Esophagus squamous epithelium (tissue), 4 donors: ENCODE data around the gene AGMO.

Experiments used
- CTCF ChIP-seq, 6 experiments: fragments of 450-650 bp in 4 of 6; fragments of 200-600 bp in 2 of 6; sonication (generic) in 2 of 6; IDR thresholded peaks; one replicate each; pipeline ENCODE4 v1.5.1; 2016 to 2019; ENCODE audit warnings: antibody characterized with exemption in 6 of 6, mild to moderate bottlenecking in 4 of 6, moderate library complexity in 4 of 6
- POLR2A ChIP-seq, 4 donors: fragments of 450-650 bp; IDR thresholded peaks; one replicate each; pipeline ENCODE4 v1.6.1; 2017; ENCODE audit warnings: antibody characterized with exemption in 4 of 4, mild to moderate bottlenecking in 4 of 4, moderate library complexity in 3 of 4

DNA sequence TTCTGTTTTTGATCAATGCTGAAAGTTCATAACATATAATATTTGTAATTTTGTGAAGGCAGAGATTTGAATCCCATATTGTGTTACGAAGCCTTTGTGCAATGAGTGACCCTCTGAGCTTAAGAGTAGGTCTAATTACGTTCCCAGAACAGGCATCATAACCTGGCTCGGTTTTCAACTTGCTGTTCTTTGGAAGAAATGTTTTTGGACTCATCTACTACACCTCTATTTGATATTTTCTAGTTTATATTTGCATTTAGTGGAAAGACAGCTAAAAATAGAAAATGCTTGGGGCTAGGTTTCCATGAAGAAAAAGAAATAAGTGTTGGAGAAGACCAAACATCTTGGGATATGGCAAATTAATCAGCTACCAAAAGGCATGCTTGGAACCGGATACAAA lies 234.8 kb downstream of the AGMO start:
- TF ChIP-seq CTCF (IDR thresholded peaks at IDR 0.05) = no peak
- TF ChIP-seq POLR2A (IDR thresholded peaks at IDR 0.05) = no peak
